ENCODE measurements around the gene WDR74. TPM values are rescaled to one million over a fixed set of nuclear protein-coding genes. Genes with fewer than 3 reads are reported as not detected.
A peak's percentile ranks its signal among the peaks of the same experiment; 100 is the strongest.

The WDR74 gene
- total and polyA plus RNA-seq, 9 of the 15 experiments (the other 6 are each of a cell fraction or from before 2014, with no cell fraction given) = 32.7 to 210 (median 114) TPM

DNA sequence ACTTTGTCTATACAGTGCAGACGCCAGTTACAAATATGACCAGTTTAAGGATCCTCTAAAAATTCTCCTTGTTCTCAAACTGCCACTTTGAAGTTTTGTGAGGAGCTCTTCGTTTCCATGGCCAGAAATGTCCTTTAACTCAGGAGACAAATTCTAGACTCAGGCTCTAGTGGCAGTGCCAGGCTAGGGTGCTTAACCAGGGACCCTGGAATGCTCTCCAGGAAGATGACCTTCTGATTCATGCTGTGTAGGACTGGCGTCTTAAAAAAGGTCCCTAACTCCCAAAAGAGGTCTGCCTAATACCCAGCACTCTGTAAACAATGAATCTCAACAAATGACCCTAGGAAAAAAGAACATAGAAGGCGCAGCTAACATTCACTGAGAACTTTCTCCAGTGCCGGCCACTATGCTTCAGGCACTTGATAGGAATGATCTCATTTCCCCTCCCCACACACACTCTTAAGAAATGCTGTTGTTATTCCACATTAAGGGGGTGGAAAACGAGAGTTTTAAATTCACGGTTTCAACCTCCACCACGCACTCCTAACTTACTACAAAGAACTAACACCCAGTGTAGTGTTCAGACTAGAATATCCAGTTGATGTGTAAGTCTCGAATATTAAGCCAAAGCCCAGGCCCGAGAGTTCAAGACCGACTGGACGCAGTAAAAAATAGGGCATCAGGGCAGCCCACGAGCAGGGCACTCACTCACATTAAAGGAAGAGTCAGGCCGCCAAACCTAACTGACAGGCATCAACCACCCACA is 34.9 kb downstream of the WDR74 start (continued):
- TF ChIP-seq, protein P1, sequence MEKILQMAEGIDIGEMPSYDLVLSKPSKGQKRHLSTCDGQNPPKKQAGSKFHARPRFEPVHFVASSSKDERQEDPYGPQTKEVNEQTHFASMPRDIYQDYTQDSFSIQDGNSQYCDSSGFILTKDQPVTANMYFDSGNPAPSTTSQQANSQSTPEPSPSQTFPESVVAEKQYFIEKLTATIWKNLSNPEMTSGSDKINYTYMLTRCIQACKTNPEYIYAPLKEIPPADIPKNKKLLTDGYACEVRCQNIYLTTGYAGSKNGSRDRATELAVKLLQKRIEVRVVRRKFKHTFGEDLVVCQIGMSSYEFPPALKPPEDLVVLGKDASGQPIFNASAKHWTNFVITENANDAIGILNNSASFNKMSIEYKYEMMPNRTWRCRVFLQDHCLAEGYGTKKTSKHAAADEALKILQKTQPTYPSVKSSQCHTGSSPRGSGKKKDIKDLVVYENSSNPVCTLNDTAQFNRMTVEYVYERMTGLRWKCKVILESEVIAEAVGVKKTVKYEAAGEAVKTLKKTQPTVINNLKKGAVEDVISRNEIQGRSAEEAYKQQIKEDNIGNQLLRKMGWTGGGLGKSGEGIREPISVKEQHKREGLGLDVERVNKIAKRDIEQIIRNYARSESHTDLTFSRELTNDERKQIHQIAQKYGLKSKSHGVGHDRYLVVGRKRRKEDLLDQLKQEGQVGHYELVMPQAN (IDR thresholded peaks at IDR 0.05; ENCODE audit: borderline replicate concordance) = peak; percentile 37; the same call in 1 of the 2 replicates
- TF ChIP-seq, protein P2, sequence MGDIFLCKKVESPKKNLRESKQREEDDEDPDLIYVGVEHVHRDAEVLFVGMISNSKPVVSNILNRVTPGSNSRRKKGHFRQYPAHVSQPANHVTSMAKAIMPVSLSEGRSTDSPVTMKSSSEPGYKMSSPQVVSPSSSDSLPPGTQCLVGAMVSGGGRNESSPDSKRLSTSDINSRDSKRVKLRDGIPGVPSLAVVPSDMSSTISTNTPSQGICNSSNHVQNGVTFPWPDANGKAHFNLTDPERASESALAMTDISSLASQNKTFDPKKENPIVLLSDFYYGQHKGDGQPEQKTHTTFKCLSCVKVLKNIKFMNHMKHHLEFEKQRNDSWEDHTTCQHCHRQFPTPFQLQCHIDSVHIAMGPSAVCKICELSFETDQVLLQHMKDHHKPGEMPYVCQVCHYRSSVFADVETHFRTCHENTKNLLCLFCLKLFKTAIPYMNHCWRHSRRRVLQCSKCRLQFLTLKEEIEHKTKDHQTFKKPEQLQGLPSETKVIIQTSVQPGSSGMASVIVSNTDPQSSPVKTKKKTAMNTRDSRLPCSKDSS (IDR thresholded peaks at IDR 0.05; ENCODE audit: low read depth, partially characterized antibody) = no peak

DNA sequence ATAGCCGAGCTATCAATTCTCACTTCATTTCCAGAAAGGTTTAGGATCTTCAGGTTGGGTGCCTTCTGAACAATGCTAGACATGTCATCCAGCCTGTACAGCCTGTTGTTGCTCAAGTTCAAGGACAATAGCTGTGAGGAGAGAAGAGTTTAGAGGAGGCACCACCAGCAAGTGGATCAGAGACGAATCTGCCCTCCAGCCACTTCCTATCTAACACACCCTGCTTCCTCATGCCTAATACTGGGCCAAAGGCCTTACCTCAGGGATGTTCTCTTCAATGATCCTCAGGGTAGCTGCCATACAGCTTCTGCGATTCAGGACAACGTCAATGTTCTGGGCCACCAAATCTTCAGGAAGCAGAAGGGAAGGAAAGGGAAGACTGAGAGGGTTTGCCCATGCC is 38.3 kb downstream of the WDR74 start:
- Histone ChIP-seq H3K27me3 (ENCODE audit: control insufficient read depth in 2 of 2, insufficient read depth in 2 of 2, low read length in 2 of 2) (no peaks in the 10 kb centered on the region), H3K4me2 (ENCODE audit: insufficient read depth, low read length) (no peak overlapping the region), H3K9ac (ENCODE audit: insufficient read depth in 1 of 2, low read depth in 2 of 2, low read length in 2 of 2) (no peak overlapping the region), H3K4me1 (replicated peaks in 1 of 2; ENCODE audit: control insufficient read depth in 2 of 2, insufficient read depth in 2 of 2, low read length in 2 of 2) (peaks cover 3 to 10% of the 10 kb centered on the region in 2 experiments; a peak in 4 of 5 replicates), H2AFZ (ENCODE audit: low read depth, low read length) (no peak overlapping the region), H3K36me3 (ENCODE audit: control insufficient read depth, insufficient read depth, low read length) (peaks cover 75% of the 10 kb centered on the region), H3K4me3 (no peak overlapping the region), H3K27ac (ENCODE audit: extremely low read depth, low read depth, low read length) (no peak overlapping the region), H4K20me1 (replicated peaks; ENCODE audit: control insufficient read depth, insufficient read depth, low read length) (peaks cover 9% of the 10 kb centered on the region; the same call in 1 of the 2 replicates), H3K79me2 (ENCODE audit: control insufficient read depth, insufficient read depth, low read length) (peaks cover 26% of the 10 kb centered on the region), H3K9me3 (replicated peaks; ENCODE audit: control insufficient read depth, insufficient read depth, low read depth, low read length) (no peaks in the 10 kb centered on the region), H3K9me1 (ENCODE audit: control insufficient read depth, insufficient read depth, low read length) (no peaks in the 10 kb centered on the region)
- no peak for TF ChIP-seq SIX5 (IDR thresholded peaks at IDR 0.05; ENCODE audit: borderline replicate concordance in 1 of 2, insufficient read depth in 1 of 2, low read depth in 1 of 2, low read length in 2 of 2)
- no peak for TF ChIP-seq TCF7L2 (IDR thresholded peaks at IDR 0.05; ENCODE audit: low read depth, low read length)
- no peak for TF ChIP-seq ERF (CRISPR knock-in tag; IDR thresholded peaks at IDR 0.05)
- TF ChIP-seq ZNF76 (CRISPR knock-in tag; IDR thresholded peaks at IDR 0.05; ENCODE audit: borderline replicate concordance) = no peak
- no TSS peak for BruUV-seq (replicated peaks)
- POLR2A ChIA-PET = interaction anchor here (0.6 to 5.5 kb wide), 9 partner anchors 10 to 243 kb away, joined by 3 to 116 read pairs (median 4); partner anchors contain the start of genes TMEM179B, TMEM223, TUT1 and WDR74
- 85% methylated on average over 4 of the region's 4 CpGs for WGBS (ENCODE audit: insufficient coverage, low coverage, missing lambda C conversion rate)
- intact Hi-C loops (cut with micrococcal nuclease) = no loop called here
- FAIRE-seq (no peak), ATAC-seq (no peak), DNase-seq (ENCODE audit: extremely low read depth in 1 of 4, low spot score in 3 of 4) (no peak)
- CTCF ChIA-PET (ENCODE audit: low intra/inter-chr PET ratio) = no interaction called here
- in situ Hi-C loops (cut with MboI) = no loop called here

Data from K562 (cell line).